ENCODE data around the gene PKD1L1.

DNA sequence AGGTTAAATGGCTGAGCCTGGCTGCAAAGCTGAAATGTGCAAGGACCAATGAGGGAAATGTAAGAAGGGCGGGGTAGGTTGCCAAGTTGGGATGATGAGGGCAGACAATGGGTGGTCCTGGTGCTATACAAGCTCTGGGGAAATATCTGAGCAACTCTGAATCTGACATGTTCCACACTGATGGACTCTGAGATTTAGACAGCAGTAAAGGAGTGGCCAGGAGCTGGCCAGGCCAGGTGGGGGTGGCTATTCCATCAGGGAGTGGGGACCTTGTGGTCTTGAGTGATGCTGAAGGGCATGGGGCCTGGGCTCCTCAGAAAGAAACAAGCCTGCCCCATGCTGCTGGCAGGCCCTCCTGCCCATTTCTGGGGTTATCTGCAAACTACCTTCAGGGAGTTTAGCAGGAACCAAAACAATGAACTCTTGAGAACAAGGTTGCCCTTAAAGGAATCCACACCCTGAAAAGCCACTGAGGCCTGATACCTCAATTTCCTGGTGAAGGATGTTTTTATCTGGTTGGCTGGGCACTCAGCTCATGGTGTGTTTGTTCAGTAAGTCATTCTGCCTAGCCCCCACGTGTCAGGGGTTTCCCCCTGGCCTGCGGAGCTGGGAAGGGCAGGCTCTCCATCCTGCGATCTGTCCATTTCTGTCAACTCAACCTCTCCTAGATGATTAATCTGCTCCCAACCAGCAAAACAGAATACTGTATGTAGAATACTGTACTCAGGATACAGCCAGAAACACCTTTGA, 223.1 kb downstream of the PKD1L1 start:
- no peak for TF ChIP-seq POLR2AphosphoS5 (IDR thresholded peaks at IDR 0.05)
- TF ChIP-seq, protein P1, sequence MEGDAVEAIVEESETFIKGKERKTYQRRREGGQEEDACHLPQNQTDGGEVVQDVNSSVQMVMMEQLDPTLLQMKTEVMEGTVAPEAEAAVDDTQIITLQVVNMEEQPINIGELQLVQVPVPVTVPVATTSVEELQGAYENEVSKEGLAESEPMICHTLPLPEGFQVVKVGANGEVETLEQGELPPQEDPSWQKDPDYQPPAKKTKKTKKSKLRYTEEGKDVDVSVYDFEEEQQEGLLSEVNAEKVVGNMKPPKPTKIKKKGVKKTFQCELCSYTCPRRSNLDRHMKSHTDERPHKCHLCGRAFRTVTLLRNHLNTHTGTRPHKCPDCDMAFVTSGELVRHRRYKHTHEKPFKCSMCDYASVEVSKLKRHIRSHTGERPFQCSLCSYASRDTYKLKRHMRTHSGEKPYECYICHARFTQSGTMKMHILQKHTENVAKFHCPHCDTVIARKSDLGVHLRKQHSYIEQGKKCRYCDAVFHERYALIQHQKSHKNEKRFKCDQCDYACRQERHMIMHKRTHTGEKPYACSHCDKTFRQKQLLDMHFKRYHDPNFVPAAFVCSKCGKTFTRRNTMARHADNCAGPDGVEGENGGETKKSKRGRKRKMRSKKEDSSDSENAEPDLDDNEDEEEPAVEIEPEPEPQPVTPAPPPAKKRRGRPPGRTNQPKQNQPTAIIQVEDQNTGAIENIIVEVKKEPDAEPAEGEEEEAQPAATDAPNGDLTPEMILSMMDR (IDR thresholded peaks at IDR 0.05): no peak
- no peak for TF ChIP-seq EP300 (IDR thresholded peaks at IDR 0.05)
- no peak for TF ChIP-seq POLR2A (IDR thresholded peaks at IDR 0.05)

Measured in sigmoid colon (tissue), 4 donors.